Measurements from ENCODE around the gene SESN1. TPM values are rescaled to one million over a fixed set of nuclear protein-coding genes. Genes with fewer than 3 reads are reported as not detected.

The SESN1 gene
- total RNA-seq, 2 donors from 2014 or later, result 26.2 to 63.1 TPM

DNA sequence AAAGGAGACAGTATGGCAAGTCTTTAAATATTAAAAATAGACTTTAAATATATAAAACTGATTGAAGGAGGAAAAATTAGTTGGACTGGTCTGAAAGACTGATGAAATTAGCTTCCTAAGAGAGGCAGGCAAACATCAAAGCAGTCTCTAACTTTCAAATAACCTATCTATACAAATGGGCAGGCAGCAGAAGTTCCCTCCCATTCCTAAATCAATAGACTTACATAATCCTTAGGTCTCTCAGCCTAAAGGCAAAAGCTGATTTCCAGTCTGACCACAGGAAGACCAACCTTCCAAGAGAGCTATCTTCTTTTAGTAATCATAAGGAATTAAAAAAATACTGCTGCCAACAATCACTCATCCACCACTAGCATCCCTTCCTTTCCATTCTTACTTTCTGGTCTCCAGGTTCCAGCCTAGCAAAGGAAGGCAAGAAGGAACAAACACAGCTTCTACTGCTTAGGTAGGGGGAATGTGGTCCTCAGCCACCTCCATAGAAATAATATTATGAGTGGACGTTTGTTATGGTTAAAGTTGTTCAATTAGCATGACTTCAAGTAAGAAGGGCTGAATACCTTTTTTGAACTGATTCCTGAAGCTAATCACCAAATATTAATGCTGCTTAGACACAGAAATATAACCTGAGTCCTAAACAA lies 44.1 kb downstream of the SESN1 start:
- H3K4me3 ChIP-seq, result no peak overlapping the region
- no peaks in the 10 kb centered on the region for H3K27me3 ChIP-seq (replicated peaks; ENCODE audit: insufficient read depth)
- peaks cover 6 to 25% of the 10 kb centered on the region in 2 donors for H3K4me1 ChIP-seq (ENCODE audit: control insufficient read depth in 1 of 2, low read depth in 2 of 2)
- TF ChIP-seq, protein P1, sequence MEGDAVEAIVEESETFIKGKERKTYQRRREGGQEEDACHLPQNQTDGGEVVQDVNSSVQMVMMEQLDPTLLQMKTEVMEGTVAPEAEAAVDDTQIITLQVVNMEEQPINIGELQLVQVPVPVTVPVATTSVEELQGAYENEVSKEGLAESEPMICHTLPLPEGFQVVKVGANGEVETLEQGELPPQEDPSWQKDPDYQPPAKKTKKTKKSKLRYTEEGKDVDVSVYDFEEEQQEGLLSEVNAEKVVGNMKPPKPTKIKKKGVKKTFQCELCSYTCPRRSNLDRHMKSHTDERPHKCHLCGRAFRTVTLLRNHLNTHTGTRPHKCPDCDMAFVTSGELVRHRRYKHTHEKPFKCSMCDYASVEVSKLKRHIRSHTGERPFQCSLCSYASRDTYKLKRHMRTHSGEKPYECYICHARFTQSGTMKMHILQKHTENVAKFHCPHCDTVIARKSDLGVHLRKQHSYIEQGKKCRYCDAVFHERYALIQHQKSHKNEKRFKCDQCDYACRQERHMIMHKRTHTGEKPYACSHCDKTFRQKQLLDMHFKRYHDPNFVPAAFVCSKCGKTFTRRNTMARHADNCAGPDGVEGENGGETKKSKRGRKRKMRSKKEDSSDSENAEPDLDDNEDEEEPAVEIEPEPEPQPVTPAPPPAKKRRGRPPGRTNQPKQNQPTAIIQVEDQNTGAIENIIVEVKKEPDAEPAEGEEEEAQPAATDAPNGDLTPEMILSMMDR (IDR thresholded peaks at IDR 0.05), result no peak
- ATAC-seq (ENCODE audit: insufficient number of reproducible peaks, low FRiP score, low read depth) (no peak), DNase-seq (ENCODE audit: low spot score) (no peak)
- no peaks in the 10 kb centered on the region for H3K36me3 ChIP-seq
- H3K27ac ChIP-seq, result no peak overlapping the region
- no peaks in the 10 kb centered on the region for H3K9me3 ChIP-seq

DNA sequence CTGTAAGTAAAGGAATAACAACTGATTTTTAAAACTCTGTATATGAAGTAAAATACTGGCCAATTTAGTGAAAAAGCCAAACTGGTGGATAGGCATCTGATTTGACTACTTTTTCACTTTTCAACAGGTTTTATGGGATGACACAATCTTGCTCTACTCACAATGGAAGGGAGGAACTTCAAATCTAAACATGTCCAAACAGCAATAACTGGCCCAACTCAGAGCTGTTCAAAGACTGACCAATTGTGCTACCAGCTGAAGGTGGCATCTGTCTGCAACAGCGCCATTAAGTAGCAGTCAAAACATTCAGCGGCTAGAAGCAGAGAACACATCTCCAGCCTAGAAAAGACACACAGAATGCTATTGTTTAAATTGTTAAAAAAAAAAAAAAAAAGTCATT lies 44.6 kb downstream of the SESN1 start:
- DNase-seq (ENCODE audit: low spot score) (no peak), ATAC-seq (ENCODE audit: insufficient number of reproducible peaks, low FRiP score, low read depth) (no peak)
- no peaks in the 10 kb centered on the region for H3K9me3 ChIP-seq
- no peaks in the 10 kb centered on the region for H3K36me3 ChIP-seq
- no peaks in the 10 kb centered on the region for H3K27me3 ChIP-seq (replicated peaks; ENCODE audit: insufficient read depth)
- H3K4me1 ChIP-seq (ENCODE audit: control insufficient read depth in 1 of 2, low read depth in 2 of 2), result peaks cover 6 to 20% of the 10 kb centered on the region in 2 donors
- H3K4me3 ChIP-seq, result no peak overlapping the region
- TF ChIP-seq, protein P1 (IDR thresholded peaks at IDR 0.05), result no peak
- no peak overlapping the region for H3K27ac ChIP-seq

DNA sequence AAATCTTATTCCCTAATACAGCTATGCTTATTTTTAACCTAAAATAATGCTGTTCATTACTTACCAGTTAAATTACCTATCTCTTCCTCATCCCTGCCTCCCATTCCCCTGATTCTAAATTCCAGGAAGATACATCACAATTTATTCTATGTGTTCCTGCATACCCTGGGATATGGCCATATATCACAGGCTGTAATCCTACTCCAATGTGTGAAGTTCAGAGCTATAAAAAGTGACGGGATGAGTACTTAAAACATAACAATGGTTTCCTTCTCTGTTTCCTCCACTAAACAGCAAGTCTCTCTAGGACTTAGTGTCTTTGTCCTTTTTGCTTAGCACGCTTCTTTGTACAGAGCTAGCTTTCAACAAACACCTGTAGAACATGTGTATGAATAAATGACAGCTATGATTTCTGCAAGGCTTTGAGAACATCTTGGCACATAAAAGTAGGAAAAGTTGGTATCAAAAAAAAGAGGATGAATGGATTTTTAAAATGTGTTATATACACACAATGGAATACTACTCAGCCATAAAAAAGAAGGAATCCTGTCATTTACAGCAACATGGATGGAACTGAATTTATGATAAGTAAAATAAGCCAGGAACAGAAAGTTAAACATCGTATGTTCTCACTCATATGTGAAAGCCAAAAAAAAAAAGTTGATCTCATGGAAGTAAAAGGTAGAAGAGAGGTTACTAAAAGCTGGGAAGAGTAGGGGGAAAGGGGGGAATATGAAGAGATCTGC lies 45.8 kb downstream of the SESN1 start:
- Histone ChIP-seq H3K4me1 (ENCODE audit: control insufficient read depth in 1 of 2, low read depth in 2 of 2) (peaks cover 6 to 22% of the 10 kb centered on the region in 2 donors), H3K36me3 (no peaks in the 10 kb centered on the region), H3K27ac (no peak overlapping the region), H3K27me3 (replicated peaks; ENCODE audit: insufficient read depth) (no peaks in the 10 kb centered on the region), H3K9me3 (no peaks in the 10 kb centered on the region), H3K4me3 (no peak overlapping the region)
- TF ChIP-seq, protein P1 (IDR thresholded peaks at IDR 0.05), result no peak
- DNase-seq (ENCODE audit: low spot score) (no peak), ATAC-seq (ENCODE audit: insufficient number of reproducible peaks, low FRiP score, low read depth) (no peak)

DNA sequence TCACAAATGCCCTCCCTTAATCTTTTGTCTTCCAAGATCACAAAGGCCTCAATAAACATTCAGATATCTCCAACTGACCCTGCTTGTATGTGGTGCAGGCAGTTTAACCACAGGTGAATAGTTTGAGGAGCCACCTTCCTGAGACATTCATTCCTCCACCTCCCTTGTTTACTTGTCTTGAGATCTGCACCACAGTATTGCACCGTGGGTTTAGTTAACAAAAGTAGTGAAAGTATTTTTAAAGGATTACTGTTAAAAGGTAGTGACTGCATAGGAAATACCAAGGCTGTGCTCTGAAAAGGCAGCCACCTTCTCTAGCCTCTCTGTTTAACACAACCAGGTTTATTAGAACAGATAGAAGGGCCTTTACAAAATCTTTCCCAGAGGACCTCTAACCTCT lies 46.5 kb downstream of the SESN1 start:
- Histone ChIP-seq H3K27ac (no peak overlapping the region), H3K4me1 (ENCODE audit: control insufficient read depth in 1 of 2, low read depth in 2 of 2) (peaks cover 6 to 20% of the 10 kb centered on the region in 2 donors), H3K27me3 (replicated peaks; ENCODE audit: insufficient read depth) (no peaks in the 10 kb centered on the region), H3K36me3 (no peaks in the 10 kb centered on the region), H3K9me3 (no peaks in the 10 kb centered on the region), H3K4me3 (no peak overlapping the region)
- no peak for DNase-seq (ENCODE audit: low spot score)
- ATAC-seq (ENCODE audit: insufficient number of reproducible peaks, low FRiP score, low read depth), result no peak
- TF ChIP-seq, protein P1 (IDR thresholded peaks at IDR 0.05), result no peak

DNA sequence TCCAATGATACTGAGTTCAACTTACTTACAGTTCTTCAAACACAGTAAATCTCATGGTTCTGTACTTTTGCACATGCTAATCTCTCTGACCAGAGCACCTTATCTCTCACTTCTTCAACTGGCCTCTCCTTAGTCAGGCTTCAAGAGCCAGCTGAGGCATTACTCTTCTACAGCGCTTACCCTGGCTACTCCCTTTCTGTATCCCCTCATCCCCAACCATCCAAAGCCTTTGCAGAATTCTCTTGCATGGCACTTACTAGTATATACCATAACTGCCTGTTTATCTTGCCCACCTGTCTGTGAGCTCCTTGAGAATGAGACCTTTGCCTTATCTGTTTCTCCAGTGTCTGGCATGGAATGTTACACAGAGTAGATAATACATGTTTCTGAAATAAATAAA lies 49.2 kb downstream of the SESN1 start:
- TF ChIP-seq, protein P1 (IDR thresholded peaks at IDR 0.05), result no peak
- H3K4me3 ChIP-seq, result no peak overlapping the region
- H3K36me3 ChIP-seq, result no peaks in the 10 kb centered on the region
- DNase-seq (ENCODE audit: low spot score), result no peak
- H3K27ac ChIP-seq, result no peak overlapping the region
- H3K27me3 ChIP-seq (replicated peaks; ENCODE audit: insufficient read depth), result no peaks in the 10 kb centered on the region
- no peak for ATAC-seq (ENCODE audit: insufficient number of reproducible peaks, low FRiP score, low read depth)
- peaks cover 0 to 5% of the 10 kb centered on the region in 2 donors for H3K4me1 ChIP-seq (ENCODE audit: control insufficient read depth in 1 of 2, low read depth in 2 of 2)
- H3K9me3 ChIP-seq, result no peaks in the 10 kb centered on the region
